Endothelial cell of umbilical vein (primary cell): ENCODE measurements around the gene TMEFF2. TPM values are rescaled to one million over a fixed set of nuclear protein-coding genes. Genes with fewer than 3 reads are reported as not detected.

ENCODE experiments used
- BruUV-seq: library from RNA; stranded (reverse); fragments of 400-500 nt; replicated peaks from 2 replicates; lab custom pipeline; 2021; lab: Mats Ljungman, UMichigan
- CTCF ChIA-PET: fragments of 300-600, 350-600 bp; sonication (Branson Sonifier 250); formaldehyde crosslinking; loops from one replicate; lab custom pipeline; 2021; ENCODE audit warnings: antibody characterized with exemption, inconsistent platforms; lab: Charles Lee
- POLR2A ChIA-PET: fragments of 300-600, 350-600 bp; sonication (Branson Sonifier 250); formaldehyde crosslinking; loops from one replicate; lab custom pipeline; 2021; ENCODE audit warnings: antibody characterized with exemption, inconsistent platforms; lab: Charles Lee
- DNase-seq: peaks from one replicate; pipeline ENCODE4 v3.0.0-alpha.2; 2011; ENCODE audit warnings: low read depth, low spot score
- FAIRE-seq: peaks from 2 replicates; lab custom pipeline; 2011; peaks lifted over from hg19 to GRCh38; lab: Jason Lieb, UNC
- H2AFZ ChIP-seq: 2 replicates; pipeline ENCODE4 v1.6.0; 2012; ENCODE audit warnings: low read depth, low read length, control low read depth, inconsistent platforms
- H3K27ac ChIP-seq: 2 replicates; pipeline ENCODE4 v1.5.1; 2011; ENCODE audit warnings: low read depth, mild to moderate bottlenecking, control low read depth, low read length, moderate library complexity; ENCODE audit not compliant: insufficient read depth
- H3K27me3 ChIP-seq, 2 experiments: 2 replicates each; pipeline versions ENCODE4 v1.6.0 to v1.6.1; 2011; ENCODE audit warnings: low read length in 2 of 2, mixed read lengths in 1 of 2; ENCODE audit not compliant: control insufficient read depth in 2 of 2, insufficient read depth in 2 of 2
- H3K36me3 ChIP-seq, 2 experiments: 2 replicates in 1 of 2; 3 replicates in 1 of 2; pipeline ENCODE4 v1.5.1; 2011; ENCODE audit warnings: low read length in 2 of 2, mild to moderate bottlenecking in 1 of 2, moderate library complexity in 1 of 2; ENCODE audit not compliant: control insufficient read depth in 2 of 2, insufficient read depth in 2 of 2; ENCODE audit errors: extremely low read depth in 1 of 2
- H3K4me1 ChIP-seq: 3 replicates; pipeline ENCODE4 v1.5.1; 2011; ENCODE audit warnings: mild to moderate bottlenecking, low read length; ENCODE audit not compliant: control insufficient read depth, insufficient read depth; ENCODE audit errors: extremely low read depth
- H3K4me2 ChIP-seq: 2 replicates; pipeline ENCODE4 v1.6.1; 2011; ENCODE audit warnings: low read length, control low read depth, mixed read lengths; ENCODE audit not compliant: insufficient read depth
- H3K4me3 ChIP-seq, 3 experiments: fragments of 200-600 bp in 1 of 3; sonication (generic), shearing (Covaris generic) in 1 of 3; replicated peaks in 1 of 3; 2 replicates each; pipeline ENCODE4 v1.5.1; 2011 to 2016; ENCODE audit warnings: control low read depth in 3 of 3, low read length in 3 of 3, mild to moderate bottlenecking in 2 of 3, inconsistent platforms in 1 of 3, low read depth in 1 of 3, moderate library complexity in 1 of 3; ENCODE audit not compliant: insufficient read depth in 1 of 3
- H3K79me2 ChIP-seq: 2 replicates; pipeline ENCODE4 v1.6.0; 2012; ENCODE audit warnings: low read length, inconsistent platforms; ENCODE audit not compliant: control insufficient read depth, insufficient read depth
- H3K9ac ChIP-seq: replicated peaks from 2 replicates; pipeline ENCODE3; 2011; ENCODE audit warnings: low read length, control low read depth; ENCODE audit not compliant: insufficient read depth; ENCODE audit errors: extremely low read depth
- H3K9me1 ChIP-seq: replicated peaks from 3 replicates; pipeline ENCODE4 v1.6.0; 2011; ENCODE audit warnings: mild to moderate bottlenecking, low read length; ENCODE audit not compliant: control insufficient read depth, insufficient read depth; ENCODE audit errors: extremely low read depth
- H3K9me3 ChIP-seq: replicated peaks from 2 replicates; pipeline ENCODE4 v1.5.1; 2012; ENCODE audit warnings: low read length, inconsistent platforms; ENCODE audit not compliant: control insufficient read depth, insufficient read depth
- H4K20me1 ChIP-seq: replicated peaks from 2 replicates; pipeline ENCODE3; 2011; ENCODE audit warnings: mild to moderate bottlenecking, low read length; ENCODE audit not compliant: control insufficient read depth, insufficient read depth; ENCODE audit errors: extremely low read depth
- EZH2 ChIP-seq: IDR thresholded peaks from 2 replicates; pipeline ENCODE4 v1.6.1; 2012; ENCODE audit warnings: borderline replicate concordance, low read depth, mild to moderate bottlenecking, moderate library complexity, low read length, inconsistent platforms; ENCODE audit not compliant: severe bottlenecking
- FOS ChIP-seq: IDR thresholded peaks from 2 replicates; pipeline ENCODE4 v1.6.1; 2011; ENCODE audit warnings: mild to moderate bottlenecking, low read length, moderate library complexity, borderline replicate concordance; ENCODE audit not compliant: insufficient read depth
- GATA2 ChIP-seq: IDR thresholded peaks from 2 replicates; pipeline ENCODE4 v1.7.0; 2011; ENCODE audit warnings: low read depth, mild to moderate bottlenecking, moderate library complexity, mixed read lengths, low read length; ENCODE audit not compliant: insufficient read length, insufficient read depth
- JUN ChIP-seq: IDR thresholded peaks from 2 replicates; pipeline ENCODE4 v1.6.1; 2011; ENCODE audit warnings: borderline replicate concordance, low read depth; ENCODE audit not compliant: insufficient read length, insufficient read depth
- MAX ChIP-seq: IDR thresholded peaks from 2 replicates; pipeline ENCODE4 v1.6.1; 2011; ENCODE audit not compliant: insufficient read depth, insufficient read length
- MYC ChIP-seq: IDR thresholded peaks from one replicate; pipeline ENCODE4 v1.6.1; 2011; ENCODE audit warnings: mild to moderate bottlenecking, low read depth, low read length
- POLR2A ChIP-seq: IDR thresholded peaks from 2 replicates; pipeline ENCODE4 v1.6.1; 2012; ENCODE audit warnings: low read depth, mild to moderate bottlenecking, control low read depth, low read length
- POLR2AphosphoS5 ChIP-seq: IDR thresholded peaks from 2 replicates; pipeline ENCODE4 v1.6.1; 2012; ENCODE audit warnings: low read depth, mild to moderate bottlenecking, control low read depth, low read length, moderate library complexity; ENCODE audit not compliant: insufficient read depth
- dilution Hi-C: fragments of 300-500 bp; cut with MboI; formaldehyde crosslinking; loops from one replicate; pipeline ENCODE4 v1.15.0; 2019; ENCODE audit warnings: low sequenced_read_pairs; ENCODE audit not compliant: extremely low pct_ligation_motif_present
- intact Hi-C: fragments of 100-400 bp; cut with micrococcal nuclease; formaldehyde crosslinking; loops from one replicate; pipeline ENCODE4 v1.10.0; 2022
- polyA plus RNA-seq, 4 experiments: library from polyadenylated mRNA; depleted of rRNA in 3 of 4; stranded (reverse) in 3 of 4; unstranded in 1 of 4; fragments of >200 nt; gene quantifications; 2 replicates each; pipeline versions ENCODE4 v1.2.1 to v1.2.3, GENCODE V29; 2011 to 2012; ENCODE audit warnings: missing spikeins in 1 of 4
- total RNA-seq: library from RNA; stranded (reverse); gene quantifications from 2 replicates; pipeline ENCODE4 v1.2.3, GENCODE V29; 2021
- TF ChIP-seq, protein P1 (sequence below), 2 donors: IDR thresholded peaks; 1 replicate in 1 of 2; 2 replicates in 1 of 2; pipeline ENCODE4 v1.5.1; 2011; ENCODE audit warnings: low read length in 2 of 2, mild to moderate bottlenecking in 2 of 2, moderate library complexity in 2 of 2, control low read depth in 1 of 2, inconsistent platforms in 1 of 2, low read depth in 1 of 2; ENCODE audit not compliant: insufficient read depth in 1 of 2; ENCODE audit errors: extremely low read depth in 1 of 2

Gene TMEFF2
- total and polyA plus RNA-seq, 2 donors (not counting 3 experiments of a cell fraction or from before 2014, with no cell fraction given), result 0.18 to 0.20 TPM

- POLR2A ChIA-PET, result no interaction called here
- Histone ChIP-seq H3K9me1 (no peaks in the 10 kb centered on the region), H3K9ac (no peak overlapping the region), H3K4me2 (no peak overlapping the region), H4K20me1 (no peaks in the 10 kb centered on the region), H3K27me3 (no peaks in the 10 kb centered on the region), H3K4me1 (peaks cover 6% of the 10 kb centered on the region), H3K4me3 (no peak overlapping the region), H3K9me3 (no peaks in the 10 kb centered on the region), H3K36me3 (no peaks in the 10 kb centered on the region), H3K27ac (no peak overlapping the region), H3K79me2 (no peaks in the 10 kb centered on the region), H2AFZ (no peak overlapping the region)
- FAIRE-seq, result no peak
- CTCF ChIA-PET, result interaction anchor here (0.6 to 1.9 kb wide), 3 partner anchors 14 to 151 kb away, joined by 3 to 6 read pairs (median 3); no protein-coding TSS in a partner anchor
- BruUV-seq, result no TSS peak
- TF ChIP-seq POLR2A (no peak), MAX (no peak), EZH2 (no peak)
- intact Hi-C loops, result no loop called here
- dilution Hi-C loops, result no loop called here
- DNase-seq, result peak; percentile 39
These were observed 183.5 kb downstream of the TMEFF2 start for GRCh38 chr2:192011196-192011595.

DNA sequence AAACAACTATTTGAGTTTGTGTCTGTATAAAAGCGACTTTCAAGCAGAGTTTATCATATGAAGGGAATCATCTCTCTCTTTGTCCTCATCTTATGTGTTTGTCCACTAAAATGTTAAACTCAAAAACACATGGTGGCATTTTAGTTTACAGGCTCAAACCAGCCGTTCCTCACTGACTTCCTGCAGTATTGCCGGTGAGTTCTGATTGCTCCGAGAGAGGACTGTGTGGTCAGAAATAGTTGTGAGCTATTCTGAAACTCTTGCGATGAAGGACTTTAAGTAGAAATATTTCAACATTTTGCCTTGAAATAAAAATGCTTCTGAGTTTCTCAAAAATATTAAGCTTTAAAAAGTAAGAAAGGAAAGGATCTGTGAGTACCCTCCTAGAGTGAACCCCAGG, 184.7 kb downstream of the TMEFF2 start:
- Histone ChIP-seq H3K27me3 (no peaks in the 10 kb centered on the region), H2AFZ (no peak overlapping the region), H3K9ac (no peak overlapping the region), H3K9me3 (no peaks in the 10 kb centered on the region), H4K20me1 (no peaks in the 10 kb centered on the region), H3K9me1 (no peaks in the 10 kb centered on the region), H3K4me1 (peaks cover 6% of the 10 kb centered on the region), H3K79me2 (no peaks in the 10 kb centered on the region), H3K4me3 (no peak overlapping the region), H3K36me3 (no peaks in the 10 kb centered on the region), H3K4me2 (no peak overlapping the region), H3K27ac (no peak overlapping the region)
- POLR2A ChIA-PET, result no interaction called here
- TF ChIP-seq, protein P1, sequence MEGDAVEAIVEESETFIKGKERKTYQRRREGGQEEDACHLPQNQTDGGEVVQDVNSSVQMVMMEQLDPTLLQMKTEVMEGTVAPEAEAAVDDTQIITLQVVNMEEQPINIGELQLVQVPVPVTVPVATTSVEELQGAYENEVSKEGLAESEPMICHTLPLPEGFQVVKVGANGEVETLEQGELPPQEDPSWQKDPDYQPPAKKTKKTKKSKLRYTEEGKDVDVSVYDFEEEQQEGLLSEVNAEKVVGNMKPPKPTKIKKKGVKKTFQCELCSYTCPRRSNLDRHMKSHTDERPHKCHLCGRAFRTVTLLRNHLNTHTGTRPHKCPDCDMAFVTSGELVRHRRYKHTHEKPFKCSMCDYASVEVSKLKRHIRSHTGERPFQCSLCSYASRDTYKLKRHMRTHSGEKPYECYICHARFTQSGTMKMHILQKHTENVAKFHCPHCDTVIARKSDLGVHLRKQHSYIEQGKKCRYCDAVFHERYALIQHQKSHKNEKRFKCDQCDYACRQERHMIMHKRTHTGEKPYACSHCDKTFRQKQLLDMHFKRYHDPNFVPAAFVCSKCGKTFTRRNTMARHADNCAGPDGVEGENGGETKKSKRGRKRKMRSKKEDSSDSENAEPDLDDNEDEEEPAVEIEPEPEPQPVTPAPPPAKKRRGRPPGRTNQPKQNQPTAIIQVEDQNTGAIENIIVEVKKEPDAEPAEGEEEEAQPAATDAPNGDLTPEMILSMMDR (IDR thresholded peaks at IDR 0.05; ENCODE audit: extremely low read depth in 1 of 2, insufficient read depth in 1 of 2, low read depth in 1 of 2, low read length in 2 of 2), result no peak
- no peak for TF ChIP-seq POLR2AphosphoS5
- TF ChIP-seq FOS, result no peak
- no peak for TF ChIP-seq MAX
- no peak for TF ChIP-seq GATA2
- no peak for TF ChIP-seq POLR2A
- TF ChIP-seq MYC, result no peak
- TF ChIP-seq EZH2, result no peak
- no peak for TF ChIP-seq JUN
- CTCF ChIA-PET, result interaction anchor here (1.9 kb wide), 1 partner anchor 152 kb away, joined by 6 read pairs; no protein-coding TSS in a partner anchor
- intact Hi-C loops, result no loop called here
- dilution Hi-C loops, result no loop called here
- FAIRE-seq (no peak), DNase-seq (no peak)
- BruUV-seq, result no TSS peak
